HepG2 (cell line): ENCODE results near the gene MRPL3. TPM values are rescaled to one million over a fixed set of nuclear protein-coding genes. Genes with fewer than 3 reads are reported as not detected.

Source experiments
- ATAC-seq: fragments of 200-7000 bp; cut with Tn5 transposase; 3 replicates; pipeline ENCODE4 v1.9.1; 2020; ENCODE audit warnings: mild to moderate bottlenecking, moderate library complexity
- BruUV-seq: library from RNA; stranded (reverse); fragments of 400-500 nt; replicated peaks from 2 replicates; lab custom pipeline; 2021; lab: Mats Ljungman, UMichigan
- CTCF ChIA-PET: fragments of 300-600 bp; formaldehyde crosslinking; extraction: SDS; loops from one replicate; lab custom pipeline; 2021; ENCODE audit warnings: low total read pairs, inconsistent platforms, low intra/inter-chr PET ratio; lab: Yijun Ruan, JAX
- POLR2A ChIA-PET: fragments of 350-600 bp; sonication (Branson Sonifier 250); formaldehyde crosslinking; loops from one replicate; lab custom pipeline; 2020; ENCODE audit warnings: antibody characterized with exemption, inconsistent platforms; lab: Yijun Ruan, JAX
- DNase-seq: peaks from one replicate; pipeline ENCODE4 v3.0.0-alpha.2; 2015; ENCODE audit warnings: low spot score
- FAIRE-seq: peaks from 3 replicates; lab custom pipeline; 2011; peaks lifted over from hg19 to GRCh38; lab: Jason Lieb, UNC
- H2AFZ ChIP-seq: one replicate; pipeline ENCODE4 v1.6.1; 2011; ENCODE audit warnings: low read length, inconsistent platforms
- H3K27ac ChIP-seq: fragments of 300-600 bp; 3 replicates; pipeline ENCODE4 v1.8.0; 2011; ENCODE audit warnings: mixed run types, mild to moderate bottlenecking, mixed read lengths, low read length, inconsistent platforms; ENCODE audit not compliant: insufficient read depth; ENCODE audit errors: extremely low read length
- H3K27me3 ChIP-seq, 2 experiments: fragments of 200-600 bp in 1 of 2; 2 replicates in 1 of 2; 3 replicates in 1 of 2; pipeline versions ENCODE4 v1.6.0 to v1.8.0; 2011; ENCODE audit warnings: low read length in 2 of 2, mild to moderate bottlenecking in 2 of 2, moderate library complexity in 2 of 2, inconsistent platforms in 1 of 2; ENCODE audit not compliant: insufficient read depth in 2 of 2, control insufficient read depth in 1 of 2
- H3K36me3 ChIP-seq, 2 experiments: fragments of 200-600 bp in 1 of 2; replicated peaks in 1 of 2; 2 replicates in 1 of 2; 3 replicates in 1 of 2; pipeline versions ENCODE4 v1.5.1 to v1.8.0; 2011; ENCODE audit warnings: low read length in 2 of 2, inconsistent platforms in 1 of 2; ENCODE audit not compliant: insufficient read depth in 2 of 2, control insufficient read depth in 1 of 2
- H3K4me1 ChIP-seq: 2 replicates; pipeline ENCODE4 v1.5.1; 2012; ENCODE audit warnings: low read length, inconsistent platforms; ENCODE audit not compliant: insufficient read depth
- H3K4me2 ChIP-seq: 2 replicates; pipeline ENCODE4 v1.6.0; 2011; ENCODE audit warnings: low read depth, low read length, inconsistent platforms
- H3K4me3 ChIP-seq, 3 experiments: fragments of 200-600 bp in 1 of 3; sonication (generic), shearing (Covaris generic) in 1 of 3; replicated peaks in 1 of 3; 2 replicates each; pipeline ENCODE4 v1.5.1; 2011 to 2016; ENCODE audit warnings: low read length in 3 of 3, inconsistent platforms in 2 of 3, low read depth in 2 of 3, mild to moderate bottlenecking in 2 of 3, control low read depth in 1 of 3, mixed read lengths in 1 of 3; ENCODE audit not compliant: insufficient read depth in 1 of 3
- H3K79me2 ChIP-seq: one replicate; pipeline ENCODE4 v1.6.1; 2011; ENCODE audit warnings: low read length, inconsistent platforms; ENCODE audit not compliant: insufficient read depth
- H3K9ac ChIP-seq: 2 replicates; pipeline ENCODE4 v1.6.0; 2011; ENCODE audit warnings: mild to moderate bottlenecking, low read depth, low read length, inconsistent platforms; ENCODE audit not compliant: insufficient read depth
- H3K9me3 ChIP-seq: 2 replicates; pipeline ENCODE4 v1.5.1; 2012; ENCODE audit warnings: mild to moderate bottlenecking, low read length
- H4K20me1 ChIP-seq: 2 replicates; pipeline ENCODE4 v1.6.0; 2011; ENCODE audit warnings: inconsistent platforms, mild to moderate bottlenecking, low read length, moderate library complexity; ENCODE audit not compliant: insufficient read depth
- ELF3 ChIP-seq: IDR thresholded peaks from 2 replicates; pipeline ENCODE4 v1.6.1; 2016; ENCODE audit warnings: missing genetic modification reagents, missing compliant biosample characterization
- HNRNPL ChIP-seq: fragments of 200-400 bp; formaldehyde crosslinking; IDR thresholded peaks from 2 replicates; pipeline ENCODE4 v1.6.1; 2017; ENCODE audit warnings: mild to moderate bottlenecking, low read depth, low read length
- POLR2A ChIP-seq, 2 experiments: IDR thresholded peaks; 2 replicates each; pipeline ENCODE4 v1.6.1; 2011; ENCODE audit warnings: low read depth in 2 of 2, low read length in 2 of 2, mild to moderate bottlenecking in 1 of 2, moderate library complexity in 1 of 2; ENCODE audit not compliant: insufficient read depth in 1 of 2
- SOX6 ChIP-seq, 2 experiments: fragments of 450-650 bp in 1 of 2; sonication (generic) in 1 of 2; formaldehyde crosslinking in 1 of 2; IDR thresholded peaks; 2 replicates each; pipeline versions ENCODE4 v1.4.0 to v1.6.1; 2017 to 2020; ENCODE audit warnings: antibody characterized with exemption in 1 of 2, mild to moderate bottlenecking in 1 of 2, missing genetic modification reagents in 1 of 2
- SRF ChIP-seq: IDR thresholded peaks from 2 replicates; pipeline ENCODE4 v1.6.1; 2011; ENCODE audit warnings: mild to moderate bottlenecking, low read depth, low read length, moderate library complexity
- WIZ ChIP-seq: sonication (generic); formaldehyde crosslinking; IDR thresholded peaks from 2 replicates; pipeline ENCODE4 v1.5.1; 2020; ENCODE audit warnings: mild to moderate bottlenecking, missing genetic modification reagents
- XBP1 ChIP-seq: sonication (generic); formaldehyde crosslinking; IDR thresholded peaks from 2 replicates; pipeline ENCODE4 v1.5.0; 2020; ENCODE audit warnings: missing genetic modification reagents
- ZFP1 ChIP-seq: IDR thresholded peaks from 2 replicates; pipeline ENCODE4 v1.6.1; 2016
- ZNF3 ChIP-seq: IDR thresholded peaks from 2 replicates; pipeline ENCODE4 v1.7.0; 2017; ENCODE audit warnings: inconsistent platforms
- WGBS: methylation state at CpG from one replicate; pipeline ENCODE4 v1.1.6; 2017; ENCODE audit warnings: low lambda C conversion rate; 5-methylcytosine and 5-hydroxymethylcytosine counted together
- in situ Hi-C: cut with HindIII; loops from 2 replicates; pipeline ENCODE4 v1.10.0; 2017; ENCODE audit warnings: low pct_unique_long_range_greater_than_20kb; ENCODE audit not compliant: extremely low pct_ligation_motif_present
- intact Hi-C: fragments of 100-400 bp; cut with micrococcal nuclease; formaldehyde crosslinking; loops from one replicate; pipeline ENCODE4 v1.10.0; 2022; ENCODE audit not compliant: unreplicated experiment
- polyA plus RNA-seq, 8 experiments: library from polyadenylated mRNA; depleted of rRNA in 3 of 8; stranded (reverse) in 7 of 8; unstranded in 1 of 8; fragments of >200 nt; fragmentation: Illumina TruSeq in 4 of 8; extraction: Trizol in 4 of 8; gene quantifications; 2 replicates each; pipeline versions ENCODE4 v1.2.1 to v1.2.3, GENCODE V29; 2011 to 2016; ENCODE audit warnings: low read depth in 4 of 8, missing spikeins in 1 of 8, mixed read lengths in 1 of 8; ENCODE audit not compliant: insufficient read depth in 1 of 8
- total RNA-seq, 5 experiments: library from RNA; depleted of rRNA; stranded (reverse); fragments of >200 nt; fragmentation: Illumina TruSeq; extraction: Trizol; gene quantifications; 2 replicates each; pipeline ENCODE4 v1.2.3, GENCODE V29; 2016; ENCODE audit warnings: low read depth in 1 of 5
- TF ChIP-seq, protein P1 (sequence below): sonication (generic); formaldehyde crosslinking; IDR thresholded peaks from 2 replicates; pipeline ENCODE4 v1.8.0; 2022; ENCODE audit warnings: missing genetic modification reagents, mild to moderate bottlenecking, inconsistent platforms, borderline replicate concordance
- TF ChIP-seq, protein P2 (sequence below): sonication (generic); formaldehyde crosslinking; IDR thresholded peaks from 2 replicates; pipeline ENCODE4 v1.4.0; 2020; ENCODE audit warnings: low read depth, missing genetic modification reagents
- TF ChIP-seq, protein P3 (sequence below): IDR thresholded peaks from 2 replicates; pipeline ENCODE4 v1.6.1; 2018; ENCODE audit warnings: missing genetic modification reagents, mild to moderate bottlenecking, missing compliant biosample characterization
- TF ChIP-seq, protein P4 (sequence below): sonication (generic); formaldehyde crosslinking; IDR thresholded peaks from 2 replicates; pipeline ENCODE4 v1.5.0; 2020; ENCODE audit warnings: mild to moderate bottlenecking, missing genetic modification reagents, borderline replicate concordance

The MRPL3 gene
- total and polyA plus RNA-seq, 2 of the 13 experiments (the other 11 are each of a cell fraction or from before 2014, with no cell fraction given): 114 to 172 TPM

DNA sequence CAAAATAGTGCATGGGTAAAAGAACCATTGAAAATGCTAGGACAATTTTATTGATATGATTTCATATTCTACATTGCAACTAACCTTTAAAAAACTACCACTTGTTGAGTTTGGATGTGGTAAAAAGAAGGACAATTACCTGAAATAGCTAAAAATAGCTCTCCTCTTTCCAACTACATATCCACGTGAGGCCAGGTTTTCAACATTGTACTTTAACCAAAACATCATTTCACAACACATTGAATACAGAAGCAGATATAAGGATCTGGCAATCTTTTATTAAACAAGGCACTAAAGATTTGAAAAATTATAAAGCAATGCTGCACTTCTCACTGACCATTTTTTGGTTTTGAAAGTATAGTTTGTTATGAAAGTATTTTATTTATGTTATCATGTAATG is 28.1 kb upstream of the MRPL3 start (continued):
- TF ChIP-seq ZFP1 (CRISPR knock-in tag) (no peak), SRF (no peak), ZNF3 (CRISPR knock-in tag) (no peak), SOX6 (IDR thresholded peaks at IDR 0.05) (no peak), SOX6 (CRISPR knock-in tag; IDR thresholded peaks at IDR 0.05) (no peak), HNRNPL (no peak)
- TF ChIP-seq, protein P1, sequence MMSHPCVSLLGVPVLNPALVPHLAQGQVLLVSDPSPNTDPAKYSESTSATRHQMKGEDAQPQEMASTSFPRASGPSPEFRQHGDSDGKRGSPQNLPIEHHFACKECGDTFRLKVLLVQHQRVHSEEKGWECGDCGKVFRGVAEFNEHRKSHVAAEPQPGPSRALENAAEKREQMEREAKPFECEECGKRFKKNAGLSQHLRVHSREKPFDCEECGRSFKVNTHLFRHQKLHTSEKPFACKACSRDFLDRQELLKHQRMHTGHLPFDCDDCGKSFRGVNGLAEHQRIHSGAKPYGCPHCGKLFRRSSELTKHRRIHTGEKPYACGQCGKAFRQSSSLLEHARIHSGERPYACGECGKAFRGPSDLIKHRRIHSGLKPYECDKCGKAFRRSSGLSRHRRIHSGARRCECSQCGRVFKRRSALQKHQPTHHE: no peak

DNA sequence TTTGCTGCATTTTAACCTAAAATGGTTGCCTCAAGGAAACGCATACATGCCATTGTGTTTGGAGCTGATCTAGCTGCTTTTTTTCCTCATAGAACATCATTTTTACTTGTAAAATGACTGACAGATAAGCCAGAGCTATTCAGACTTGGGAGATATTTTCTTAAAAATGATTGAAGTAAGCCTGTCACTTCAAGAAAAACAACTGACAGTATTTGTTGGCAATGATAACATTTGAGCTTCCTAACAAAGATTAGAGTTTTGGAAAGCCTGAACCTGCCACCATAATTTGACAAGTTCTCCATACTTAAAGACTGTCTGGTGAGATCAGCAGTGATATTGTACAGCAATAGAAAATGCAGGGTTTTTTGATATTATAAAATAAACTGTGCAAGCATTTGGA is 27.6 kb upstream of the MRPL3 start:
- FAIRE-seq (no peak), DNase-seq (no peak), ATAC-seq (no peak)
- no TSS peak for BruUV-seq
- H3K27me3 ChIP-seq: no peaks in the 10 kb centered on the region
- intact Hi-C loops (no loop called here), in situ Hi-C loops (no loop called here)
- H3K4me2 ChIP-seq: no peak overlapping the region
- no peaks in the 10 kb centered on the region for H4K20me1 ChIP-seq
- H3K9me3 ChIP-seq: no peaks in the 10 kb centered on the region
- WGBS: 3% methylated on average over 1 of the region's 1 CpG
- no peak overlapping the region for H3K4me3 ChIP-seq
- H3K27ac ChIP-seq: no peak overlapping the region
- H3K79me2 ChIP-seq: no peaks in the 10 kb centered on the region
- ChIA-PET POLR2A (no interaction called here), CTCF (no interaction called here)
- H2AFZ ChIP-seq: no peak overlapping the region
- no peaks in the 10 kb centered on the region for H3K36me3 ChIP-seq
- H3K4me1 ChIP-seq: no peaks in the 10 kb centered on the region
- H3K9ac ChIP-seq: no peak overlapping the region
- no peak for TF ChIP-seq XBP1 (CRISPR knock-in tag)
- no peak for TF ChIP-seq ELF3
- TF ChIP-seq, protein P2, sequence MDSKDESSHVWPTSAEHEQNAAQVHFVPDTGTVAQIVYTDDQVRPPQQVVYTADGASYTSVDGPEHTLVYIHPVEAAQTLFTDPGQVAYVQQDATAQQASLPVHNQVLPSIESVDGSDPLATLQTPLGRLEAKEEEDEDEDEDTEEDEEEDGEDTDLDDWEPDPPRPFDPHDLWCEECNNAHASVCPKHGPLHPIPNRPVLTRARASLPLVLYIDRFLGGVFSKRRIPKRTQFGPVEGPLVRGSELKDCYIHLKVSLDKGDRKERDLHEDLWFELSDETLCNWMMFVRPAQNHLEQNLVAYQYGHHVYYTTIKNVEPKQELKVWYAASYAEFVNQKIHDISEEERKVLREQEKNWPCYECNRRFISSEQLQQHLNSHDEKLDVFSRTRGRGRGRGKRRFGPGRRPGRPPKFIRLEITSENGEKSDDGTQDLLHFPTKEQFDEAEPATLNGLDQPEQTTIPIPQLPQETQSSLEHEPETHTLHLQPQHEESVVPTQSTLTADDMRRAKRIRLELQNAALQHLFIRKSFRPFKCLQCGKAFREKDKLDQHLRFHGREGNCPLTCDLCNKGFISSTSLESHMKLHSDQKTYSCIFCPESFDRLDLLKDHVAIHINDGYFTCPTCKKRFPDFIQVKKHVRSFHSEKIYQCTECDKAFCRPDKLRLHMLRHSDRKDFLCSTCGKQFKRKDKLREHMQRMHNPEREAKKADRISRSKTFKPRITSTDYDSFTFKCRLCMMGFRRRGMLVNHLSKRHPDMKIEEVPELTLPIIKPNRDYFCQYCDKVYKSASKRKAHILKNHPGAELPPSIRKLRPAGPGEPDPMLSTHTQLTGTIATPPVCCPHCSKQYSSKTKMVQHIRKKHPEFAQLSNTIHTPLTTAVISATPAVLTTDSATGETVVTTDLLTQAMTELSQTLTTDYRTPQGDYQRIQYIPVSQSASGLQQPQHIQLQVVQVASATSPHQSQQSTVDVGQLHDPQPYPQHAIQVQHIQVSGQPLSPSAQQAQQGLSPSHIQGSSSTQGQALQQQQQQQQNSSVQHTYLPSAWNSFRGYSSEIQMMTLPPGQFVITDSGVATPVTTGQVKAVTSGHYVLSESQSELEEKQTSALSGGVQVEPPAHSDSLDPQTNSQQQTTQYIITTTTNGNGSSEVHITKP (CRISPR knock-in tag): no peak
- TF ChIP-seq, protein P3, sequence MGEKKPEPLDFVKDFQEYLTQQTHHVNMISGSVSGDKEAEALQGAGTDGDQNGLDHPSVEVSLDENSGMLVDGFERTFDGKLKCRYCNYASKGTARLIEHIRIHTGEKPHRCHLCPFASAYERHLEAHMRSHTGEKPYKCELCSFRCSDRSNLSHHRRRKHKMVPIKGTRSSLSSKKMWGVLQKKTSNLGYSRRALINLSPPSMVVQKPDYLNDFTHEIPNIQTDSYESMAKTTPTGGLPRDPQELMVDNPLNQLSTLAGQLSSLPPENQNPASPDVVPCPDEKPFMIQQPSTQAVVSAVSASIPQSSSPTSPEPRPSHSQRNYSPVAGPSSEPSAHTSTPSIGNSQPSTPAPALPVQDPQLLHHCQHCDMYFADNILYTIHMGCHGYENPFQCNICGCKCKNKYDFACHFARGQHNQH (CRISPR knock-in tag): no peak
- TF ChIP-seq WIZ (CRISPR knock-in tag): no peak
- TF ChIP-seq, protein P4, sequence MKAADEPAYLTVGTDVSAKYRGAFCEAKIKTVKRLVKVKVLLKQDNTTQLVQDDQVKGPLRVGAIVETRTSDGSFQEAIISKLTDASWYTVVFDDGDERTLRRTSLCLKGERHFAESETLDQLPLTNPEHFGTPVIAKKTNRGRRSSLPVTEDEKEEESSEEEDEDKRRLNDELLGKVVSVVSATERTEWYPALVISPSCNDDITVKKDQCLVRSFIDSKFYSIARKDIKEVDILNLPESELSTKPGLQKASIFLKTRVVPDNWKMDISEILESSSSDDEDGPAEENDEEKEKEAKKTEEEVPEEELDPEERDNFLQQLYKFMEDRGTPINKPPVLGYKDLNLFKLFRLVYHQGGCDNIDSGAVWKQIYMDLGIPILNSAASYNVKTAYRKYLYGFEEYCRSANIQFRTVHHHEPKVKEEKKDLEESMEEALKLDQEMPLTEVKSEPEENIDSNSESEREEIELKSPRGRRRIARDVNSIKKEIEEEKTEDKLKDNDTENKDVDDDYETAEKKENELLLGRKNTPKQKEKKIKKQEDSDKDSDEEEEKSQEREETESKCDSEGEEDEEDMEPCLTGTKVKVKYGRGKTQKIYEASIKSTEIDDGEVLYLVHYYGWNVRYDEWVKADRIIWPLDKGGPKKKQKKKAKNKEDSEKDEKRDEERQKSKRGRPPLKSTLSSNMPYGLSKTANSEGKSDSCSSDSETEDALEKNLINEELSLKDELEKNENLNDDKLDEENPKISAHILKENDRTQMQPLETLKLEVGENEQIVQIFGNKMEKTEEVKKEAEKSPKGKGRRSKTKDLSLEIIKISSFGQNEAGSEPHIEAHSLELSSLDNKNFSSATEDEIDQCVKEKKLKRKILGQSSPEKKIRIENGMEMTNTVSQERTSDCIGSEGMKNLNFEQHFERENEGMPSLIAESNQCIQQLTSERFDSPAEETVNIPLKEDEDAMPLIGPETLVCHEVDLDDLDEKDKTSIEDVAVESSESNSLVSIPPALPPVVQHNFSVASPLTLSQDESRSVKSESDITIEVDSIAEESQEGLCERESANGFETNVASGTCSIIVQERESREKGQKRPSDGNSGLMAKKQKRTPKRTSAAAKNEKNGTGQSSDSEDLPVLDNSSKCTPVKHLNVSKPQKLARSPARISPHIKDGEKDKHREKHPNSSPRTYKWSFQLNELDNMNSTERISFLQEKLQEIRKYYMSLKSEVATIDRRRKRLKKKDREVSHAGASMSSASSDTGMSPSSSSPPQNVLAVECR (CRISPR knock-in tag): no peak
- TF ChIP-seq POLR2A (IDR thresholded peaks at IDR 0.05; ENCODE audit: insufficient read depth in 1 of 2, low read depth in 2 of 2, low read length in 2 of 2): no peak
